ENCODE measurements around the gene MBD2. TPM values are rescaled to one million over a fixed set of nuclear protein-coding genes. Genes with fewer than 3 reads are reported as not detected.

The MBD2 gene
- total and polyA plus RNA-seq, 11 donors = 15.9 to 74.9 (median 44.6) TPM

GRCh38 chr18:54169431-54170403 lies 54.8 kb downstream of the MBD2 start:
- H3K4me3 ChIP-seq = no peak overlapping the region
- DNase-seq = no peak
- H3K36me3 ChIP-seq = peaks cover 0 to 43% (median 27%) of the 10 kb centered on the region in 9 donors
- intact Hi-C loops (cut with DNase I) = loop anchor here in 1 of 10 donors (10.0 kb wide), 1 partner anchor 45 kb away; no protein-coding TSS in a partner anchor
- H3K27ac ChIP-seq = no peak overlapping the region
- no peaks in the 10 kb centered on the region for H3K9me3 ChIP-seq
- TF ChIP-seq, protein P1, sequence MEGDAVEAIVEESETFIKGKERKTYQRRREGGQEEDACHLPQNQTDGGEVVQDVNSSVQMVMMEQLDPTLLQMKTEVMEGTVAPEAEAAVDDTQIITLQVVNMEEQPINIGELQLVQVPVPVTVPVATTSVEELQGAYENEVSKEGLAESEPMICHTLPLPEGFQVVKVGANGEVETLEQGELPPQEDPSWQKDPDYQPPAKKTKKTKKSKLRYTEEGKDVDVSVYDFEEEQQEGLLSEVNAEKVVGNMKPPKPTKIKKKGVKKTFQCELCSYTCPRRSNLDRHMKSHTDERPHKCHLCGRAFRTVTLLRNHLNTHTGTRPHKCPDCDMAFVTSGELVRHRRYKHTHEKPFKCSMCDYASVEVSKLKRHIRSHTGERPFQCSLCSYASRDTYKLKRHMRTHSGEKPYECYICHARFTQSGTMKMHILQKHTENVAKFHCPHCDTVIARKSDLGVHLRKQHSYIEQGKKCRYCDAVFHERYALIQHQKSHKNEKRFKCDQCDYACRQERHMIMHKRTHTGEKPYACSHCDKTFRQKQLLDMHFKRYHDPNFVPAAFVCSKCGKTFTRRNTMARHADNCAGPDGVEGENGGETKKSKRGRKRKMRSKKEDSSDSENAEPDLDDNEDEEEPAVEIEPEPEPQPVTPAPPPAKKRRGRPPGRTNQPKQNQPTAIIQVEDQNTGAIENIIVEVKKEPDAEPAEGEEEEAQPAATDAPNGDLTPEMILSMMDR (IDR thresholded peaks at IDR 0.05) = no peak
- no peak for TF ChIP-seq POLR2A (IDR thresholded peaks at IDR 0.05)
- no peaks in the 10 kb centered on the region for H3K27me3 ChIP-seq
- whole genome bisulfite sequencing, 4 donors = 79 to 88% (median 82%) methylated on average over 4 of the region's 4 CpGs
- peak in 1 of 4 donors; percentile 50 for ATAC-seq
- peaks cover 0 to 21% (median 0%) of the 10 kb centered on the region in 12 donors for H3K4me1 ChIP-seq

DNA sequence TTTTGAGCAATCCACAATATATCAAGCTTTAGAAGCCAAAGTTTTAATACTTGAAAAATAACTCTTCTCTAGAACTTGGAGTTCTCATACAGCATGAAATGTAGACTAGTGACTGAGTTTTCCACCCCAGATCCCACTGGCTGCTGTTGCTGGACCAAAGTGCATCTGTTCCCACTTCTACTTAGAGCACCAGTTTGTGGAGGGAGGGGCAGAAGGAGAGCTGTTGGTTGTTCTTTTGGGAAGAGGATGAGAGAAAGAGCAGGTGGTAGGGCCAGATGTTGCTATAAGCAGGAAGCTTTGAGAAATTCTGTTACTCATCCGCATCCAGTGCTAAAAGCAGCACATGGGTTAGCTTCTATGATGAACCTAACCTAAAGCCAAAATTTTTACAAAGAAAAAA lies 59.0 kb downstream of the MBD2 start:
- H3K27ac ChIP-seq = no peak overlapping the region
- peaks cover 0 to 8% (median 0%) of the 10 kb centered on the region in 12 donors for H3K4me1 ChIP-seq
- no peak for ATAC-seq
- 90 to 100% (median 97%) methylated on average over 1 of the region's 1 CpG for WGBS, 4 donors
- DNase-seq = no peak
- H3K4me3 ChIP-seq = no peak overlapping the region
- intact Hi-C loops (cut with DNase I) = loop anchor here in 1 of 10 donors (10.0 kb wide), 1 partner anchor 49 kb away; no protein-coding TSS in a partner anchor
- peaks cover 0 to 69% (median 59%) of the 10 kb centered on the region in 9 donors for H3K36me3 ChIP-seq
- no peaks in the 10 kb centered on the region for H3K27me3 ChIP-seq
- TF ChIP-seq POLR2A (IDR thresholded peaks at IDR 0.05) = no peak
- TF ChIP-seq, protein P1 (IDR thresholded peaks at IDR 0.05) = no peak
- no peaks in the 10 kb centered on the region for H3K9me3 ChIP-seq

GRCh38 chr18:54163453-54163852 lies 61.0 kb downstream of the MBD2 start:
- Histone ChIP-seq H3K4me1 (peaks cover 0 to 8% (median 0%) of the 10 kb centered on the region in 12 donors), H3K27me3 (no peaks in the 10 kb centered on the region), H3K9me3 (no peaks in the 10 kb centered on the region), H3K27ac (no peak overlapping the region), H3K36me3 (peaks cover 0 to 88% (median 76%) of the 10 kb centered on the region in 9 donors), H3K4me3 (no peak overlapping the region)
- intact Hi-C loops (cut with DNase I) = loop anchor here in 1 of 10 donors (10.0 kb wide), 1 partner anchor 51 kb away; no protein-coding TSS in a partner anchor
- WGBS, 4 donors = 91 to 98% (median 94%) methylated on average over 1 of the region's 1 CpG
- DNase-seq (no peak), ATAC-seq (no peak)
- TF ChIP-seq, protein P1 (IDR thresholded peaks at IDR 0.05) = no peak
- no peak for TF ChIP-seq POLR2A (IDR thresholded peaks at IDR 0.05)

- intact Hi-C loops (cut with DNase I) = loop anchor here in 1 of 10 donors (10.0 kb wide), 1 partner anchor 52 kb away; no protein-coding TSS in a partner anchor
- no peaks in the 10 kb centered on the region for H3K27me3 ChIP-seq
- H3K4me3 ChIP-seq = no peak overlapping the region
- peaks cover 0 to 95% (median 86%) of the 10 kb centered on the region in 9 donors for H3K36me3 ChIP-seq
- no peak overlapping the region for H3K27ac ChIP-seq
- no peaks in the 10 kb centered on the region for H3K9me3 ChIP-seq
- 55 to 86% (median 61%) methylated on average over 2 of the region's 2 CpGs for WGBS, 4 donors
- no peak for TF ChIP-seq POLR2A (IDR thresholded peaks at IDR 0.05)
- TF ChIP-seq, protein P1 (IDR thresholded peaks at IDR 0.05) = no peak
- H3K4me1 ChIP-seq = peaks cover 0 to 7% (median 0%) of the 10 kb centered on the region in 12 donors
- DNase-seq = no peak
- no peak for ATAC-seq
Observed at GRCh38 chr18:54162431-54162830, 62.0 kb downstream of the MBD2 start.
